GM10847 (cell line): ENCODE measurements around the gene VIPR2.

Experiments
- POLR2A ChIP-seq: IDR thresholded peaks from 2 replicates; pipeline ENCODE4 v1.6.1; 2011; ENCODE audit not compliant: insufficient read length; ENCODE audit errors: extremely low read depth

The VIPR2 gene

DNA sequence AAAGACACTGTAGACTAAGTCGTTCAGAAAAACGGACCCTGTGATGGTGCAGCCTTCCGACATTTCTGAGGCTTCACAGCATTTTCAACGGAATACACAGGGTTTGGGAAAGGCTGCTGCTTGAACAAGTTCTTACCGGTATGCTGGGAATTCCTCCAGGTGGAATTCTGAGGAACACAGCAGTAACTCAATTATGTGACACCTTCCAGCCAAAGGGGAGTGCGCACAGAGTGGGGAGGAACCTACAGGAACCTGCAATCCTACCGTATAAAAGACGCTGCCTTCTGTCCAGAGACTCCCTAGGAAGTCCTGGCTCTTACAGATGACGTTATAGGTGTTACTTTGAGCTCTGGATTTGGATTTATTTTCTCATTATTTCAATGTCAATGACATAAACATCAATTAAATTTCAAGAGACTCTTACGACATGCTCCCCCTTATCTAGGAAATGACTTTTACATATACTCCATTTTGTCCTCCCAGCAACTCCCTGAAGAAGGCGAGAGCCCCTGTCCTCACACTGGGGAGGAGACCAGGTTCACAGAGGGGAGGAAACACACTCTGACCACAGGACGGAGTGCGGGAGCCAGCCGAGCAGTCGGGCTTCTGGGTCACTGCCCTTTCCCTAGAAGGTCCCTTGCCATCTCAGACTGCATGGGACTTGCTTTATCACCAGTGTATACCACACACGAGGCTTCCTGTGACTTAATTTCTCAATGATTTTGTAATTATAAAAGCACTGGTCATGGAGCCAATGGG lies 27.9 kb downstream of the VIPR2 start:
- no peak for TF ChIP-seq POLR2A

DNA sequence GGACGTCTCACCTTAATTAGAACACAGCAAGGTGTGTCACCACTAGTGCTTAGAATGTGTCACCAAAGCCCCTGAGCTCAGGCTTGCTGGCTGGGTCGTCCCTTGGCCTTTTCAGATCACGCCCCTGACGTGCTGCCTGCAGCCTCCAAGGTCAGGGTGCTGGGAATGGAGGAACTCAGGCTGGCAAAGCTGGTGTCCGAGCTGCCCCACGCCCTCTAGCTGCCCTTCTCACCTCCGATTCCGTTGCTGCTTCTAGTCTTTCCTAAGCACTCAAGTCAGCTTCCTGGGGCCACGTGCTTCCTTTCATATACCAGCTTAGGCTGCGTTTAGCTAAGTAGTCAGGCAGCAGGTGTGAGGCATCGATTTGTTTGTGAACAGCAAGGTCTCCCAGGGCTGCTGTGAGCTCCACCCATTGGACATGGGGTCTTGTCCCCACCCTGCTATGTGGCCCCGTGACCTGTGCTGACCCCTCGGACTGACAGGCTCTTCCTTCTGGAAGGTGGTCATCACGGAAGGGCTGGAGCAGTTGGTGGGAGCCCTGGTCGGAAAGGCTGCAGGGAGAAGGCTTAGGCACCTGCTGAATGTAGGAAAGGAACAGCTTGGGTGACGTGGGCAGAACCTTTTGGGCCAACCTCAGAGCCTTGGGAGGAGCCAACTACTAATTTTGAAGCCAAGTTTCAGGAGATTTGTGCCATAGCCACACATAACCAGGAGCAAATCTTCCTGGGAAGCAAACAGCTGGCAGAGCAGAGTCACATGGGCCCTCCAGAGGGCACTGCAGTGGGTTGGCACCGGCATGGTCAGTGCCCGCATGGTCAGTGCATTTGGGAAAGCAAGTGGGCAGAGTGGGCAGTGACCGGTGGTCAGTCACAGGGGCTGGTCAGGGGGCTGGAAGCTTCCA lies 28.8 kb downstream of the VIPR2 start:
- TF ChIP-seq POLR2A: no peak

DNA sequence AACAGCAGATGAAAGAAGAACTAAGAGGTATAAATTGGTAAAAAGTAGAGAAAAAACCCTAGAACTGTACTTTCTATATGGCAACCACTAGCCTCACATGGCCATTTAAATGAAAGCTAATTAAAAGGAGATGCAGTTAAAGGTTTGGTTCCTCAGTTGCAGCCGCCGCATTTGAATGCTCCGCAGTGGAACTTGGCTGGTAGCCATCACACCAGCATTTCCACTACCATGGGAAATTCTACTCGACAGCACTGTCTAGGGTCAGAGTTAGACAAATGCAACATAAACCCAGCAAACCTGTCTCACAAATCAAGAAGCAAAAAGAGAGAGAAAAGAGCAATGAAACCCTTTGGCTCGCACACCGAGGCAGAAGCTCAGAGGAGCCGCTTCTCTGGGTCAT lies 29.7 kb downstream of the VIPR2 start:
- TF ChIP-seq POLR2A: no peak

- no peak for TF ChIP-seq POLR2A
Observed at GRCh38 chr7:159114096-159114495, 30.6 kb downstream of the VIPR2 start.

DNA sequence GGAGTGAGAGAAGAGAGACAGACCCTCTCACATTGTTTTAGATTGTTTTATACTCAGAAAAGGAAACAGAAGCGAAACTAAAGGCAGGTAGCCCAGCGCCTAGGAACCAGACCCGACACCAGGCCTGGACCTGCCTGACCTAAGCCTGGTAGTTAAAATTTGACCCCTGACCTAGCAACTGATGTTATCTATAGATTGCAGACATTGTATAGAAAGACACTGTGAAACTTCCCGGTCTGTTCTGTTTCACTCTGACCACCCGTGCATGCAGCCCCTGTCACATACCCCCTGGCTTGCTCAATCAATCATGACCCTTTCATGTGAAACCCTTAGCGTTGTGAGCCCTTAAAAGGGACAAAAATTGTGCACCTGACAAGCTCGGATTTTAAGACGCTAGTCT lies 31.6 kb downstream of the VIPR2 start:
- no peak for TF ChIP-seq POLR2A

- no peak for TF ChIP-seq POLR2A
Observed at GRCh38 chr7:159112136-159113011, 32.3 kb downstream of the VIPR2 start.

GRCh38 chr7:159109653-159110035 lies 35.0 kb downstream of the VIPR2 start:
- no peak for TF ChIP-seq POLR2A

DNA sequence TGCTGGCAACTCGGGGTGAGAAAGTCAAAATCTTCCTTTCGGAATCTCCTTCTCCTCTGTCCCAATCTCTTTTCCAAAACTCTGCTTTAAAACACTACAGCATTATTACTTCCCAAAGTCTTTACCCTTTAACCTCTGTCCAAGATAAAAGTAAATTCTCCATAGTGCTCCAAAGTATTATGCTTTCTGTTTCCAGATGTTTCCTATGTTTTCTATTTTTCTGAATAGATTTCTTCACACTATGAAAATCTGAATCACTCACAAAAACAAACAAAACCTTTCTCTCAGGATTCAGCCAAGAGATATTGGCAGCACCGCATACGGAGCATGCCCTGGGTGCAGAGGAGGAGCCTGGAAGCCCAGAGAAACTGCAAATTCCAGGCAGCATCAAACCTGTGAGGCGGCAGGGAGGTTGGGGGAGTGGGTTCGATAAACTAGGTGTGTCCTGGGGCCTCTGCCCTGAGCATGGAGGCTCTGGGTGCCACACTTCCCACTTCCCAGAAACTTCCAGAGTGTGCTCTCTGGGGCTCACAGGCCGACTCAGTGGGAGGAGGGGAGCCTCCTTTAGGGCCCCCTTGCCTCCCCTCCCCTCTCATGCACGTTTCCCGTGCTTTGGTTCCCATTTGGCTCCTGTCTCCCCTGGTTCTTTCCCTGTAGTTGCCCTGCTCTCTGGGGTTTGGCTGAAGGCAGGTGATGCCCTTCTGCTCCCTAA lies 35.6 kb downstream of the VIPR2 start:
- TF ChIP-seq POLR2A: no peak

DNA sequence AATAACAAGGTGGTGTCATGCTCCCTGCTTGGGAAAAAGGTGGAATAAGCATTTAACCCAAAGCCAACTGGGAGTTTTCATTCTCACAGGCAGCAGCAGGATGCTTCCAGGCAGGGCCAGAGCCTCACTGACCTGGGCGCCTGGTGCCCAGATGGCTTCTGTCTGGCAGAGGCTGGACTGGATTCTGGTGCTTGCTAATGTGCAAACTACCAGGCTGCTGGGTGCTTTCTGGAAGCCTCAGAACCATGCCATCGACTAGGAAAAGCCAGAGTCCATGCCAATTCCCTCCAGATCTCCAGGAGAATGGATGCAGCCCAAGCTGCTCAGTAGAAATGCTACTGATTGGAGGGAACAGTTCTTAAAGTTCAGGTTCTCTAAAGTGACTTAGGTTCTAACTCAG lies 36.2 kb downstream of the VIPR2 start:
- no peak for TF ChIP-seq POLR2A

DNA sequence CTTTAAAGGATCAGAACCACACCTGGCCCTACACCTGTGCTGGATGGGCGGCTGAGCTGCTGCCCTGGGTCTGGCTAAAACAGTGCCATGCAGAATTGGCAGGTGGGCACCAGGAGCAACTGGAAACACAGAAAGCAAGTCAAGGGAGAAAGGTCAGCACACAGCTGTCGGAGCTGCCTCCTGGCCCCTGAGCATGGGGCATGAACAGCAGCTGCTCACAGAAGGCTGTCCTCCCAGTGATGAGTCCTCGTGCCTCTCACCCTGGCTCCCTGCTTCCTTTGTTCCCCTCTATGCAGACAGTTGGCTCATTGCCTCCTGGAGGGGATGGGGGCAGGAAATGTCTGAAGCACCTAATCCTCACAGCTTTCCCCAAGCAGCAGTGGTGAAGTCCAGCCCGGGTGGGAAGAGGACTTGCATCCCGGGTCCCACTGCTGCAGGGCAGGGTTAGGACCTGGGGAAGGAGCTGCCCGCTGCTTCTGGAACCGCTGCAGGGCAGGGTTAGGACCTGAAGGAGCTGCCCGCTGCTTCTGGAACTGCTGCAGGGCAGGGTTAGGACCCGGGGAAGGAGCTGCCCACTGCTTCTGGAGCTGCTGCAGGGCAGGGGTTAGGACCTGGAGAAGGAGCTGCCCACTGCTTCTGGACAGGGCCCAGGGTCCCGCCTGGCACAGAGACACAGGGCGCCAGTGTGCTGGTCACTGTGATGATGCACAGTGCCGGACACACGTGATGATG lies 37.3 kb downstream of the VIPR2 start:
- TF ChIP-seq POLR2A: no peak

DNA sequence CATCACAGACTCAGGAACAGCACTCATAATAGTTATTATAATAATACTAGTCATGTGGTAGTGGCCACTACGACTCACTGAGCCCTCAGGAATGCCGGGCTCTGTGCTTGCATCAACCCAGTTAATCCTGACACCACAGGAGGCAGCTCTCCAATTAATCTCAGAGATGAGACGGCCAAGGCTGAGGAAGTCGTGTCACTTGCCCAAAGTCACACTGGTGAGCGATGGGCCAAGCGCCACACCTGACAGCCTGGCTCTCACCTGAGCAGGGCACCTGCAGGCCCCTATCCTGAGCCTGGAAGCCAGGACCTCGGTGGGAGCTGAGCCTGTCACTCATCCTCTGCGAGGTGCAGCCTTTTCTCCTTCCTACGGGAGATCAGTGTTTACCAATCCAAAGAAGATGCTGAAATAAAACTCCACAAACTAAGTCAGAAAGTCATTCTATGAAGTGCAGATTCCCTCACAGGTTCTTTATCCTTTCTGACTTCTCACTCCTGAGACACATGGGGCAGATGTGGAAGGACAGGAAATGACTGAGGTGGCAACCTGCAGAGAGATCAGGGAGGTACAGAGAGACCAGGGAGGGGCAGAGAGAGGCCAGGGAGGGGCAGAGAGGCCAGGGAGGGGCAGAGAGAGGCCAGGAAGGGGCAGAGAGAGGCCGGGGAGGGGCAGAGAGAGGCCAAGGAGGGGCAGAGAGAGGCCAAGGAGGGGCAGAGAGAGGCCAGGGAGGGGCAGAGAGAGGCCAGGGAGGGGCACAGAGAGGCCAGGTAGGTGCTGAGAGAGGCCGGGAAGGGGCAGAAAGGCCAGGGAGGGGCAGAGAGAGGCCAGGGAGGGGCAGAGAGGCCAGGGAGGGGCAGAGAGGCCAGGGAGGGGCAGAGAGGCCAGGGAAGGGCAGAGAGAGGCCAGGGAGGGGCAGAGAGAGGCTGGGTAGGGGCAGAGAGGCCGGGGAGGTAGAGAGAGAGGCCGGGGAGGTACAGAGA lies 38.5 kb downstream of the VIPR2 start:
- TF ChIP-seq POLR2A: no peak

GRCh38 chr7:159105066-159105780 lies 39.4 kb downstream of the VIPR2 start:
- TF ChIP-seq POLR2A: no peak

DNA sequence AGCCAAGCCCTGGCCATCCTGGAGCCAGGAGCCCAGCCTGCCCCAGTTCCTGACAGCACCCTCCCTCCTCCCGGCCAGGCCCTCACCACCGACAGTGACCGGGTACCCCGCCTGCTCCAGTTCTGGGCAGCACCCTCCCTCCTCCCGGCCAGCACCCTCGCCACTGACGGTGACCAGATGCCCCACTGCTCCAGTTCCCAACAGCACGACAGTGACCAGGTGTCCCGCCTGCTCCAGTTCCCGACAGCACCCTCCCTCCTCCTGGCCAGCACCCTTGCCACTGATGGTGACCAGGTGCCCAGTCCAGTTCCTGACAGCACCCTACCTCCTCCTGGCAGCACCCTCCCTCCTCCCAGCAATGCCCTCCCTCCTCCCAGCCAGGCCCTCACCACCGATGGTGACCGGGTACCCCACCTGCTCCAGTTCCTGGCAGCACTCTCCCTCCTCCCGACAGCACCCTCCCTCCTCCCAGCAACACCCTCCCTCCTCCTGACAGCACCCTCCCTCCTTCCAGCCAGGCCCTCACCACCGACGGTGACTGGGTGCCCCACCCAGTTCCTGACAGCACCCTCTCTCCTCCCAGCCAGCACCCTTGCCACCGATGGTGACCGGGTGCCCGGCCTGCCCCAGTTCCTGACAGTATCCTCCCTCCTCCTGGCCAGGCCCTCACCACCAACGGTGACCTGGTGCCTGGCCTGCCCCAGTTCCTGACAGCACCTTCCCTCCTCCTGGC lies 40.3 kb downstream of the VIPR2 start:
- TF ChIP-seq POLR2A: no peak
